ENCODE data around the gene CATSPER4.
A peak's percentile ranks its signal among the peaks of the same experiment; 100 is the strongest.

The CATSPER4 gene

DNA sequence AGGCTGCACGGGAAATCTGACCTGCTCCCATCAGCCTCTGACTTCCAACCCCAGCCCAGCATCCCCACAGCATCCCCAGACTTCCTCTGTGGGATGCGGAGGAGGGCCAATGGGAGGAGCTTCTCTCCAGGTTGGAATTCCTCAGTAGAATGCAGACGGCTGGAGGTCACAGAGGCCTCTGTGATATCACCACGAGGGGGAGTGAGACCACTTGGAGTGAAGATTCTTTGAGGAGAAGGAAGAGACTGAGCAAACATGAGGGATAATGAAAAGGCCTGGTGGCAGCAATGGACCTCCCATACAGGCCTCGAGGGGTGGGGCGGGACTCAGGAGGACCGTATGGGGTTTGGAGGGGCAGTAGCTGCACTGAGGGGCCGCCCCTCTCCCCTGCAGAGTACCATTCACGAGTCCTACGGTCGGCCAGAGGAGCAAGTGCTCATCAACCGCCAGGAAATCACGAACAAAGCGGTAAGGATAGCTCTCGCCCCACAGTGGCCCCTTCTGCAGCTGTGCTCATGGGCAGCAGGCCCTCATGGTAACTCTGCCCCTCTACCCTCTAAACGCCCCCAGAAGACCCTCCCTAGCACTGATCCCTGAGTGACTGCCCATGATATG is at the start of gene CATSPER4:
Gene CATSPER4, plus strand, starts transcription at position 230 of the 615 bp plus-strand sequence. Its CDS starts 26 bp downstream, at position 256.
- DNase-seq (ENCODE audit: low spot score) = peak; percentile 35

DNA sequence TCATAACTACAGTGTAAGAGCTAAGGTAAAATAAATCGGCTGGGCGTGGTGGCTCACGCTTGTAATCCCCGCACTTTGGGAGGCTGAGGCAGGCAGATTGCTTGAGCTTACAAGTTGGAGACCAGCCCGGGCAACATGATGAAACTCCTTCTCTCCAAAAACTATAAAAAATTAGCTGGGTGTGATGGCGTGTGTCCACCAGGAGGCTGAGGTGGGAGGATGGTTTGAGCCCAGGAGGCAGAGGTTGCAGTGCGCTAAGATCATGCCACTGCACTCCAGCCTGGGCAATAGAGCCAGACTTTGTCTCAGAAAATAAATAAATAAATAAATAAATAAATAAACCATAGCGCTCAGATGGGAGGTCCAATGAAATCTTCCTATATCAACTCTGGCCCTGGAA is 48.2 kb upstream of the CATSPER4 start:
- no peak for DNase-seq (ENCODE audit: low spot score)

DNA sequence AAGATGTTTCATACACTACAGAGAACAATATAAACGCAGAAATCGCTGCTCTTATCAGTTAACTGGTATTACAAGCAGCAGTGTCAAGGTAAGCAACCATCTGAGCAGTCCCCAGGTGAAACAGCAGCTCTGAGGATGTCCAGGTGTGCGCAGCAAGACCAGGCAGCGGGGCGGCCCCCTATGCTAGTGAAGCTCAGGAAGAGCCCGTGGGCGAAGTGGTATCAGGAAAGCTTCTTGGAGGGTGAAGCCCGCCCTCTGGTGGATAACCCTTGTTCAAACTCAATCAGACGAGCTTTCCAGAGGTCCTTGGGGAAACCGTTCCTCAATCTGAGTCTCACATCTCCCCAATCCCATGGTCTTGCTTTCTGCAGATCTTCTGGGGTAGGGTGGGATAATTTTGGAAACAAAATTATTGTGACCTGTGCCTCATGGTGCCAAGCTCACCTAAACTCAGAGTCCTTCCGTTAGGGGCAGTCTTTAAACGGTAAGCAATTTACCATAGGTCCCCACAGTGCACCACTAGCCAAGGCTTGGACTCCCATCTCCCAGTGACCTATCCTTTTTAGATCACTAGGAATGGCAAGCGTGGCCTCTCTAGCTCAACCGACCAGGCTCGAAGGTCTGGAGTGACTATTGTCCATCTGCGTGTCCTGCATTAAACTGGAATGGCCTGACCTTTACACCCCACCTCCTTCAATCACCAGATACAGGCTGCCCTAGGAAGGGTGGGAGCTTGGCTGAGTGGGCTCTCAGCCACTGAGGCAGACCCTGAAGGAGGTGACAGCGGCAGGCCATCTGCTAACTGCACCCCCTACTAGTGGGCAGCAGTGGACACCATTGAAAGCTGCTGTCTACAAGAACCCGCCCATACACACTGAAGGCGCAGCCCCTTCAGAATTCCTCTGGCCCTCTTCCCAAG is 45.1 kb upstream of the CATSPER4 start:
- peak; percentile 92 for DNase-seq (ENCODE audit: low spot score)

DNA sequence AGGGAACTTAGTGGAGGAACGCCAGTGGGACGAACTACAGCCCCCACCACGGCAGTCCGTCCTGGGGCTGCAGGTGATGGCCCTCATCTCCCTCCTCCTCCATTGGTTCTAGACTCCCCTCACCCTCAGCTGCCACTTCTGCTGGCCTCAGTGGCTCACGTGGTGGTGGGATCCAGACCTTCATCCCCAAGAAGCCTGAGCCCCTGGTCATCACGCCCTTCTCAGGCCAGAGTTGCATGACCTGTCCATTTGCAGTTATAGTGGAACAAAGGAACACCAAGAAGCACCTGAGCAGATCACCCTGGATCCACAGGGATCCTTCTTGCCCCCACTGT is 44.5 kb upstream of the CATSPER4 start:
- DNase-seq (ENCODE audit: low spot score) = no peak

DNA sequence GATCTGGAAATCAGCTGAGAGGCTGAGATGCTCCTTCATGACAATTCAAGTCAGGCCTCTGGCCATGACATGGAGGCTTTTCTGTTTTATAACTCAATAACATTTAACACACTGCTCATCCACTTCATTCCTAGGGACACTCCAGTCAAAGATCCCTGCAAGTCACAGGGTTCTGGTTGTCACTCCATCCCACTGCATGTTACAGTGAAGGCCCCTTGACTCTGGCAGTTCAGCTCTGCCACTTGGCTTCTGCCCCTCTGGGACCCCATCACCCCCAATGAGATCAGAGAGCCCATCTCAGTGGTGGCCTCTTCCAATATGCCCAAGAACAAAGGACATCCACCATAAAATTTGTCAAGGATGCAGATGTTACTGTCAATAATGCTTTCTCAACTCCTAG is 41.5 kb upstream of the CATSPER4 start:
- no peak for DNase-seq (ENCODE audit: low spot score)

DNA sequence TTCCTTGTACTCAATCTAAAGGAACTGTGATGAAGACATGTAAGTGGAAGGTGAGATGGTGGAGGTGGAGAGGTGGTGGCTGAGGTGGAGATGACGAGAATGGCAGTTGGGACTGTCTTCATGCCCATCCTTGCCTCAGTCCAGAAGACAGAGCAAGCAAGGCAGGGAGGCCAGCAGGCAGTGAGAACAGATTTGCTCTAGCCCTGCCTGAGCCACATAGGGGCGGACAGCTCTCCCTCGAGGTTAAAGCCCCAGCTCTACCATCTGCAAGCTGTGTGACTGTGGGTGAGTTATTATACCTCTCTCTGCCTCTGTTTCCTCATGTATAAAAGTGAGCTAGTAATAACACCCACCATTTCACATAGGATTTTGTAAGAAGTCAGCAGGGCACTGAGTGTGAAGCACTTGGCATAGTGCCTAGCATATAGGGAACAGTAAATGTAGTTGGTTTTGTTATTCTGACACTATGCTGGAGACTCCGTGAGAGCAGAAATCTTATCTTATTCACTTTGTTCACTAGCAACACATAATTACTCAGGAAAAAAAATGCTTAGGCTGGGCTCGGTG is 36.4 kb upstream of the CATSPER4 start:
- no peak for DNase-seq (ENCODE audit: low spot score)

DNA sequence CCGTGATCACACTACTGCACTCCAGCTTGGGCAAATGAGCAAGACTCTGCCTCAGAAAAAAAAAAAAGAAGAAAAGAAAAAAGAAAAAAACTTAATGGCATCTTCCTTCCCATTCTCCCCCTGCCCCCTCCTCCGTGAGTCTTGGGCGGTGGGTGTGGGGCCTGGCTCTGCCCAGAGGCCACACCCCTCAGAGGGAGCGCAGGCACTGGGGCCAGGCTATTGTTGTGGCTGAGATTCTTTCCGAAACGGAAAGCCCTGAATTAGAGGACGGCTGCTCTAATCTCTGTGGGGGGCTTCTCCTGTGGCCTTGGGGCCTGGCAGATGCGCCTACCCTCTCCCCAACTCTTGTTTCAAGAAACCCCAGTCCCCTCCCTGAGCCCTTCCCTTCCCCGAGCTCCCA is 35.7 kb upstream of the CATSPER4 start:
- no peak for DNase-seq (ENCODE audit: low spot score)

DNA sequence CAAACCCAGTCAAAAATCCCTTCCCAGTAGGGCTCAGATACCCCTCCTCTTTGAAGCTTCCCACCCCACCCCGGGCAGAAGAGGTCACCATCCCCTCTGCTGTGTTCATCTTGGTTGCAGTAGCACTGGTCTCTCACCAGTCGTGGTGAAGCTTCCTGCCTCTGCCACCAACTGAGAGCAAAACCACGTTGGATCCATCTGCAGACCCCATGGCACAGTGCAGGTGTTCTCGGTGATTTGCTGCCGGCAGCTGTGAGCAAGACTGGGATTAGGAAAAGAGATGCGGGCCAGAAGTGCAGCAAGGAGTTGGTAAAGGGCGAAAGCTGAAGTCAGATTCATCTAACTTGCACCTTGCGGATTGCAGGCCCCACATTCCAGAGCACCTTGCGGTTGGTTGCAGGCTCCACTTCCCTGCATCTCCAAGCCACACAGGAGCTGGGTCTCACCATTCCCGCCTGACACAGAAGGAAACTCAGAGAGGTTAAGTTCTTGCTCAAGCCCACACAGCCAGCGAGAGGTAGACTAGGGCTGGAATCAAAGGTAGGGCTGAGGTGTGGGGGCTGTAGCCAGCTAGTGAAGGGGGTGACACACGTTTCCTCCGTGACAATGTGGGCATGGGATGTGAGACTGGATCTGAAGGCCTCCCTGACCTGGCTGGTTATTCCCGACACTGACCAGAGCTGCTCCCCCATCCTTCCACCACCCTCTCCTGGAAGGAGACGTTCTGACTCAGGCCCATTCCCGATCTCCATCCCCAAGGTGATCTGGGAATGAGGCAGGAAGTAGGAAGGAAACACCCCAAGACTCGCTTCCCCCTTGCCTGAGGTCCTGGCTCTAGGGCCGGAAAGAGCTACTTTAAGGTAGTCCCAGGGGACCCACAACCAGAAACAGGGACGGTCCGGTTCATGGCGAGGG is 34.8 kb upstream of the CATSPER4 start:
- no peak for DNase-seq (ENCODE audit: low spot score)

DNA sequence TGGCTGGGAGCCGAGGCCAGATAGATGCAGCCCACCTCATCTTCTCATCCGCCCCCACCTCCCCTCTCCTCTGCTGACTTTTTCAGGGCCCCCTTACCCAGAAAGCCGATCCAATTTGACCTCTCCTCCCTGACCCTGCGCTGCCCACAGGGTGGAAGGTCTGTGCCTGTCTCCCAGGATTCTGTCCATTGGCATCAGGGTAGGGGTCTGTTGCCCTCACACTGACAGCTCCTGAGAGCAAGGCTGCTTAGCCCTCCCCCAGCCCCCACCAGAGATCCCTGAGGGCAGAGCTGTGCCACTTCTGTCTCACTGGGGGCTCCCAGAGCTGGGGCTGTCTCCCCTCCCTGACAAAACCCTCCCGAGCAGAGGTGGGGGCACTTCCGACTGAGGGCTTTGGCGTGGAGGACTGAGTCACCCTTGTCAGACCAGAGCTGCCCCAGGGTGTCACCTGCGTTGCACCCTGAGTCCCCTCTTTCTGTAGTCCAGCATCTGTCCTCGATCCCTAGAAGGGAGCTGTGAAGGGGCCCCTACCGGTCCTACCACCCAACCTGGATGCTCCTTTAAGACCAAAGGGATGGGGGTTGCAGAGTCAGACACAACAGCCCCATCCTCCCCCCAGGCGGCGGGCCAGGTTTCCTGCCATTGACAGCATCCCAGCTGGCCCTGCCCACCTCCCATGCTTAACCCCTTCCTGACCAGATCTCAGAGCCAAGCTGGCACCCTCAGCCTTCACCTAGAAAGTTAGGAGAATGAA is 33.9 kb upstream of the CATSPER4 start:
- peak; percentile 33 for DNase-seq (ENCODE audit: low spot score)

DNA sequence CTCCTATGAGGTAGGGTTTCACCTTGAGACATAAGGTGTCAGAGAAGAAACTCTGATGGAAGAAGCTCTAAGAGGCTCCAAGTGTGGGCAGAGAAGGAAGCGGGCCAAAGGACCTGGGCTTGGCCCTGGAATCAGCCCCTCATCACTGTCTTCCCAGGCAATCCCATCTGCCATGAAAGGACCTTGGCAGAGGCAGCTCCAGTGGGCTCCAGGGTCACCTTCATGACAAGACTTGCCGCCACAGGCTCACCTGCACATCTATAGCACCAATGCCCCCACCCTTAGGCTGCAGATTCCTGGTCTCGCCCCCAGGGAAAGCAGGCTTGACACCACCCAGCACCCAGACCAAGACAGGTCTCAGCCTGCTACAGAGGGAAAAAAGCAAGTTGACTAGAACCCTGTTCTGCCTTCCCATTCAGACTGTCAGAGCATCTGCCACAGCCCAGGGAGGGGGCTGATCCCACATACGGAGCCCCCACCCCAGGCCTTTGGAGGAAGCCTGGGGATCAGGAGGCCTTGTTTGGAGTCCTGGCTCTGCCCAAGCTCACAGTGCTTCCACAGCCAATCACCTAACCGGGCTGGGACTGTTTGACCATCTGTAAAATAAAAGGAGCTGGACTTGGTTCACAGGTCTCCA is 32.0 kb upstream of the CATSPER4 start:
- DNase-seq (ENCODE audit: low spot score) = no peak

DNA sequence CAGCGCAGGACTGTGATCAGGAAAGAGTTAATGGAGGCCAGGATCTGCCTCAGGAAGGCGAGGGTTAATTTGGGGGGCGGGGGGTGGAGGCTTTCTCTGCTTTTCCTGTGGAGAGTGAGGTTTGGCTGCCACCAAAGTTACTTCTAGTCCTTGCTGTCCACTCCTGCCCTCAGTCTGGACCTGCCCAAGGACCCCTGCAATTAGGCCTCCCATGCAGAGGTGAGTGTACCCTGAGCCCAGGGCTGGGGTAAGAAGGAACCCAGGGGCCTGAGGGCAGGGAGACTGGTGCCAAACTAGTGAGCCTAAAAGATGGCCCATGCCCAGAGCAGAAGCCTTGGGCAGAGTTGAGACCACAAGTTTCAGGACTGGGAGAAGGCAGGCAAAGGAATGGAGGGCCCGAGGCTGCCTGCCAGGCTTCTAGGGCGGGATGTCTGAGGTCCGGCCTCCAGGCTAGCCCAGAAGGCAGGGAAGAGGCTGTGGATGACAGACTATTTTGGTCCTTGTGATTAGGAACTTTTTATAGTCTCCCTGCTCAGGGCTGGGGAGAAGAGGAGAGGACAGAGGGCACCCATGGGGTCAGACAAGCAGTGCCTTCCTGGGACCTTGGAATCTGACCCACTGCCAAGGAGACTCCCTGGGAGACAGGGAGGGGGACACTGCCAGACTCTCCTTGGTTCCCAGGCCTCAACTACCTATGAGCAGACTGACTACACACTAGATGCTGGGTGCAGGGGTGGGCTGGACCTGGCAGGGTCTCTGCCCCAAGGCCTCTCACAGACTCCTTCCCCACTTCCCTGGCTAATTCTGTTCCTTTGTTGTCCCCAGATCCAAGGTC is 31.3 kb upstream of the CATSPER4 start, which contains the start of gene FAM110D:
Gene FAM110D, plus strand, starts transcription at position 172 of the 835 bp plus-strand sequence. CDS start 2,213 bp downstream, outside the sequence.
- no peak for DNase-seq (ENCODE audit: low spot score)

DNA sequence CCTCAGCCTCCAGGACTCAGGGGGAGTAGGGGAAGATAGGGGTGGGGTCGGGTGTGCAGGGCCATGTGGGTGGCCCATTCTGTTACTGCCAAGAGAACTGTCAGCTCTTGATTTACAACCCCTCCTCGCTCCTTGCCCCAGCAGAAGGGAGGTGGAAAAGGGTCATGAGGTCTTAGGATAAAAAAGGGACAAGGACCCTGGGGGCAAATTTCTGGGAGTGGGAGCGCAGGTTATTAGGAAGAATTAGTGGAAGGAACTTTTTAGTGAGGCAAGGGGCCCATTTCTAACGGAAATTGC is 30.7 kb upstream of the CATSPER4 start:
- no peak for DNase-seq (ENCODE audit: low spot score)

DNA sequence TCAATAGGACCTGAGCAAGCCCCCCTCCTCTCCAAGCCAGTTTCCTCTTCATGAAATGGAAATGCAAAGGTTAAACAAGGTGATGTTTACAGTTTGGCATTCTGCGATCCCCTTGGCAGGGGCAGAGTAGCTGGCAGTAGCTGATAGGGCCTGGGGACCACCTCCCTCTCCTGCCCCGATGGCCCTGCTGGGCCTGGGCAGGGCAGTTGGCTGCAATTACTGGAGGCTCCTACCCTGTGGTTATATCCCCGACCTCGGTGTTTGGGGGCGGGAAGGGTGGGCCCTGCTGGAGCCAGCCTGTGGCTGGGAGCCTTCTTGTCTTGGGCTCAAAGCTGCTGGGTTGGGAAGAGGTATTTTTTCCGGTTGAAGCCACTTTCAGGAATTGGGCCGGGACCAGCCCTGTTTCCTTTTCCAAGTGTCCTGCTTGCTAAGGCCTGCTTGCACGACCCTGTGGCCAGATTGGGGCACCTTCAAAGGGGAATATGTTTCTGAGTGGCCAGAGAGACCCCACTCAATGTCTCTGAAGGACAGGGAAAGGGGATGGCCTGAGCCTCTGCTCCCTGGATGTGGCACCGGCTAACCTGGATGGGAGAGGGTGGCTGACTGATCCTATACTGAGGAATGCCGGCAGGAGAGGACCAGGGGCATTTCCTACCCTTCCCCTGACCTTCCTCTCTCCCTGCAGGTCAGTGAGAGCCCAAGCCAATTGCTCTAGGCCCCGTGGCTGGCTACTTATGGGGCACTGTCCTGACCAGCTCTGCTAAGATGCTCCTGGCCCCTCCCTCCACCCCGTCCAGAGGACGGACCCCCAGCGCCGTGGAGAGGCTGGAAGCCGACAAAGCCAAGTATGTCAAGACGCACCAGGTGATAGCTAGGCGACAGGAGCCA is 29.6 kb upstream of the CATSPER4 start:
- no peak for DNase-seq (ENCODE audit: low spot score)

DNA sequence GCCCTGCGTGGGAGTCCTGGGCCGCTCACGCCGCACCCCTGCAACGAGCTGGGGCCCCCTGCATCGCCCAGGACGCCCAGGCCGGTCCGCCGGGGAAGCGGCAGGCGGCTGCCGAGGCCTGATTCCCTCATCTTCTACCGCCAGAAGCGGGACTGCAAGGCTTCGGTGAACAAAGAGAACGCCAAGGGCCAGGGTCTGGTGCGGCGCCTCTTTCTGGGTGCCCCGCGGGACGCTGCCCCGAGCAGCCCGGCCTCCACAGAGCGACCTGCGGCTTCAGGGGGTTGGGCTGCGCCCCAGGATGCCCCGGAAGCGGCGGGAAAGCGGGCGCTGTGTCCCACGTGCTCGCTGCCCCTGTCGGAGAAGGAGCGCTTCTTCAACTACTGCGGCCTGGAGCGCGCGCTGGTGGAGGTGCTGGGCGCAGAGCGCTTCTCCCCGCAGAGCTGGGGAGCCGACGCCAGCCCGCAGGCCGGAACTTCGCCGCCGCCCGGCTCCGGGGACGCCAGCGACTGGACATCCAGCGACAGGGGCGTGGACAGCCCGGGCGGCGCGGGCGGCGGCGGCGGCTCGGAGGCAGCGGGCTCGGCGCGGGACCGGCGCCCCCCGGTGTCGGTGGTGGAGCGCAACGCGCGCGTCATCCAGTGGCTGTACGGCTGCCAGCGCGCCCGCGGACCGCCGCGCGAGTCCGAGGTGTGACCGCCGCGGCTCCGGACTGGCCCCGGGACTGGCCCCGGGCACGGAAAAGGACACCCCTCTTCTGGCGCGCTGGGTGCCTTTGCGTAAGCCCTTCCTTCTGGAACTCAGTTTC is 28.8 kb upstream of the CATSPER4 start:
- DNase-seq (ENCODE audit: low spot score) = no peak

DNA sequence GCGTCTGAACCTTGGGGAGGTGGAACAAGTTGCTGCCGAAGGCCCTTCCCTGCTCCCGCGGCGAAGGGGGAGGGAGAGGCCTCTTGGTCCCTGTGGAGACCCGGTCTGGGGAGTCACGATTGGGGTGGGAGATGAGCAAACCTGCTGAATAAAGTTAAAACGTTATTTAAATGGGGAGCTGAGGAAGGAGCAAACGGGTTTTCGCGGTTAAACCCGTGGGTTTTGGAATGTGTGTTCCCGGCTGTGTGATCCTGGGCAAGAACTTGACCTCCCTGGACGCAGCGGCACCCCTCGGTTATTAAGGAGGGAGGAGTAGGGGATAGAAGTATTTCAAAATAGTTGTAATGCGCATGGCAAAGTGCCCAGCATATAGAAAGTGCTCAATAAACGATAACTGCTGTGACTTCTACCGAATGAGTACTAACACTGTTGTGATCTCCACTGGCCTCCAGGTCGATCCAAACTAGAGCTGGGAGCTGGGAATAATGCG is 28.1 kb upstream of the CATSPER4 start:
- no peak for DNase-seq (ENCODE audit: low spot score)

DNA sequence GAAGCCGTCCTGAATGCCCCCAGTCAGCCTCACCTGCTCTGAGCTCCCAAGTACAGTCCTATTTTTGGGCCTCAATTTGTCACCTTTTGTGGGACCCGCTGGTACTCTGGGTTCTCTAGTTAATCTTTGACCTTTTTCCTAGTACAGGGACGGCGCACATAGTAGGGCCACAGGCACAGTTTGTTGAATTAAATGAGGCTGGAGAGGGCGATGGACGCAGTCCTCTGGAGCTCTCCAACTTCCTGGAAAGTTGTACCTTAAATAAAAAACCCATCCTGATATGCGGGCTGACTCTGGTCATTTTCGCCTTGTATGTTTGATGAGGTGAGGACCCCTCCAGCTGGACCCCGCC is 26.7 kb upstream of the CATSPER4 start:
- no peak for DNase-seq (ENCODE audit: low spot score)

DNA sequence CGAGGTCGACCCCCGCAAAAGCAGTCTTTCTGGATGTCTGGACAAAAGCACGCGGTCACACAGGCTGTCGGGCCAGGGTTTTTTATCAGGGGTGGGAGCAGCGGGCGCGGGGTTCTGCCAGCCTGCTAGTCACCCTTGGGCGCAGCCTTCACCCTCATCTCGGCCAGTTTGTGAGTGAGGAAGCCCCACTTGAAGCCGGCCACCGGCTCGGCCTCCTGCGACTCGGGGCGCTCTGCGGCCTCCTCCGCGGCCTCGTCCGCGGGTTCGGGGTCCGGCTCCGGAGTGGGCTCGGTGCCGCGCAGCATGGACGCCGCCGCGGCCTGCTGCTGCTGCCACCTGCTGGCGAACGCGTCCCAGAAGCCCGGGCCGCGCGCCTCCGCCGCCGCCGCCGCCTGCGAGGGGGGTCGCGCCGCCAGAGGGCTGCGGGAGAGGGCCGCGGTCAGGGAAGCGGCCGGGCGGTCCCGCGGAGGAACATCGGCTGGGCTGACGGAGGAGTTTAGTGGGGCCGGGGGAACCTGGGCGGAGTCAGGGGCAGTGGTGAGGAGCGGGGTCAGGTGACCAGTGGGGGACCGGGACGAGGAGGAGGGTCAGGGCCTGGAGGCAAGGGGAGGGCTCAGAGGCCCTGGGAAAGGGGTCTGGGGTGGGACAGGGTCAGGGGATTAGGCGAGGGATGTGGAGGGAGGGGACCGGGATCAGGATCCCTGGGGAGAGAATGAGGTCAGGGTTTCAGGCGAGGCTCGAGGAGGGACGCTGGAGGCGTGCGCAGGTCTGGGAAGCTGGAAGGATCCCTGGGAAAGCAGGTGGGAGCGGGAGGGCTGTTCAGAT is 26.2 kb upstream of the CATSPER4 start:
- DNase-seq (ENCODE audit: low spot score) = peak; percentile 31
